Progenitor cell of endocrine pancreas (in vitro differentiated cells): ENCODE data around the gene PPP1R8. TPM values are rescaled to one million over a fixed set of nuclear protein-coding genes. Genes with fewer than 3 reads are reported as not detected.
"Not testable (repeated sequence)": the region's sequence is repeated elsewhere in the genome, so short reads cannot be mapped to it uniquely, and the experiment has no call there.

ENCODE experiments used
- DNase-seq: peaks from one replicate; pipeline ENCODE4 v3.0.0; 2021; ENCODE audit warnings: low spot score; ENCODE audit not compliant: unreplicated experiment
- H3K27ac Mint-ChIP-seq: 2 replicates; pipeline ENCODE4 v1.8.0; 2021; ENCODE audit warnings: mild to moderate bottlenecking, moderate library complexity, mixed read lengths
- H3K27me3 Mint-ChIP-seq: 2 replicates; pipeline ENCODE4 v1.8.0; 2021; ENCODE audit warnings: mixed read lengths
- H3K36me3 Mint-ChIP-seq: 2 replicates; pipeline ENCODE4 v1.8.0; 2022; ENCODE audit warnings: mixed read lengths; ENCODE audit not compliant: insufficient read depth
- H3K4me1 Mint-ChIP-seq: 2 replicates; pipeline ENCODE4 v1.8.0; 2021; ENCODE audit warnings: low read depth, mixed read lengths
- H3K4me3 Mint-ChIP-seq: 2 replicates; pipeline ENCODE4 v1.8.0; 2021; ENCODE audit warnings: low read depth, mild to moderate bottlenecking, moderate library complexity, mixed read lengths
- H3K9me3 Mint-ChIP-seq: 2 replicates; pipeline ENCODE4 v1.8.0; 2021; ENCODE audit warnings: low read depth, mixed read lengths
- CTCF ChIP-seq: fragments of 200-600 bp; sonication (generic); IDR thresholded peaks from one replicate; pipeline ENCODE4 v1.5.0; 2021; ENCODE audit warnings: antibody characterized with exemption, mild to moderate bottlenecking; ENCODE audit not compliant: unreplicated experiment
- total RNA-seq: library from RNA; stranded (reverse); gene quantifications from 2 replicates; pipeline ENCODE4 v1.2.1, GENCODE V29; 2021

Gene PPP1R8
- total RNA-seq, 1 donor from 2014 or later, result 52.5 TPM

- H3K9me3 Mint-ChIP-seq, result no peaks in the 10 kb centered on the region
- H3K27ac Mint-ChIP-seq, result no peak overlapping the region
- no peaks in the 10 kb centered on the region for H3K27me3 Mint-ChIP-seq
- no peak for TF ChIP-seq CTCF
- H3K4me3 Mint-ChIP-seq, result no peak overlapping the region
- no peak for DNase-seq
- H3K4me1 Mint-ChIP-seq, result peaks cover 12% of the 10 kb centered on the region
- peaks cover 8% of the 10 kb centered on the region for H3K36me3 Mint-ChIP-seq
These were observed 41.0 kb upstream of the PPP1R8 start for GRCh38 chr1:27789540-27790041.

- DNase-seq, H3K9me3 Mint-ChIP-seq, H3K27ac Mint-ChIP-seq, H3K27me3 Mint-ChIP-seq, H3K4me3 Mint-ChIP-seq, H3K4me1 Mint-ChIP-seq: not testable (repeated sequence)
- H3K36me3 Mint-ChIP-seq, result peaks cover 10% of the 10 kb centered on the region
These were observed 40.3 kb upstream of the PPP1R8 start for GRCh38 chr1:27790270-27790669.

- no peaks in the 10 kb centered on the region for H3K4me1 Mint-ChIP-seq
- H3K36me3 Mint-ChIP-seq, result peaks cover 17% of the 10 kb centered on the region
- H3K4me3 Mint-ChIP-seq, result no peak overlapping the region
- H3K27ac Mint-ChIP-seq, result no peak overlapping the region
- no peak for DNase-seq
- H3K9me3 Mint-ChIP-seq, result no peaks in the 10 kb centered on the region
- no peak for TF ChIP-seq CTCF
- H3K27me3 Mint-ChIP-seq, result no peaks in the 10 kb centered on the region
These were observed 35.0 kb upstream of the PPP1R8 start for GRCh38 chr1:27795601-27796000.

GRCh38 chr1:27804791-27805190 is 25.8 kb upstream of the PPP1R8 start:
- Mint-ChIP-seq H3K27ac (peak overlapping the region; percentile 52), H3K9me3 (no peaks in the 10 kb centered on the region), H3K4me1 (no peaks in the 10 kb centered on the region), H3K36me3 (peaks cover 12% of the 10 kb centered on the region), H3K27me3 (no peaks in the 10 kb centered on the region), H3K4me3 (no peak overlapping the region)
- DNase-seq, result no peak
- no peak for TF ChIP-seq CTCF

- no peak for DNase-seq
- Mint-ChIP-seq H3K36me3 (peaks cover 15% of the 10 kb centered on the region), H3K27ac (no peak overlapping the region), H3K4me3 (no peak overlapping the region), H3K4me1 (no peaks in the 10 kb centered on the region), H3K9me3 (no peaks in the 10 kb centered on the region), H3K27me3 (no peaks in the 10 kb centered on the region)
- no peak for TF ChIP-seq CTCF
These were observed 23.8 kb upstream of the PPP1R8 start for GRCh38 chr1:27806758-27807157.

- Mint-ChIP-seq H3K9me3 (no peaks in the 10 kb centered on the region), H3K36me3 (peaks cover 17% of the 10 kb centered on the region), H3K27me3 (no peaks in the 10 kb centered on the region), H3K4me1 (no peaks in the 10 kb centered on the region), H3K4me3 (no peak overlapping the region), H3K27ac (no peak overlapping the region)
- TF ChIP-seq CTCF, result no peak
- DNase-seq, result no peak
These were observed 23.2 kb upstream of the PPP1R8 start for GRCh38 chr1:27807385-27807784.

- not testable (repeated sequence) for H3K27me3 Mint-ChIP-seq, H3K9me3 Mint-ChIP-seq, H3K4me1 Mint-ChIP-seq, DNase-seq, H3K4me3 Mint-ChIP-seq, H3K27ac Mint-ChIP-seq
- H3K36me3 Mint-ChIP-seq, result peaks cover 19% of the 10 kb centered on the region
These were observed 22.5 kb upstream of the PPP1R8 start for GRCh38 chr1:27808131-27808530.
